Mesothelial cell of epicardium (in vitro differentiated cells): ENCODE data around the gene ZNF652. TPM values are rescaled to one million over a fixed set of nuclear protein-coding genes. Genes with fewer than 3 reads are reported as not detected.

Experiments used
- DNase-seq, 2 experiments: peaks; one replicate each; pipeline ENCODE4 v3.0.0; 2021; ENCODE audit warnings: low spot score in 2 of 2; ENCODE audit not compliant: unreplicated experiment in 2 of 2
- H3K27ac Mint-ChIP-seq: 2 replicates; pipeline ENCODE4 v1.8.0; 2021; ENCODE audit warnings: mixed read lengths
- H3K27me3 Mint-ChIP-seq: 2 replicates; pipeline ENCODE4 v1.8.0; 2021; ENCODE audit warnings: low read depth, mixed read lengths
- H3K36me3 Mint-ChIP-seq: 2 replicates; pipeline ENCODE4 v1.8.0; 2021; ENCODE audit warnings: mixed read lengths
- H3K4me1 Mint-ChIP-seq: 2 replicates; pipeline ENCODE4 v1.8.0; 2021; ENCODE audit warnings: mixed read lengths
- H3K4me3 Mint-ChIP-seq: 2 replicates; pipeline ENCODE4 v1.8.0; 2021; ENCODE audit warnings: mild to moderate bottlenecking, moderate library complexity, mixed read lengths
- H3K9me3 Mint-ChIP-seq: 2 replicates; pipeline ENCODE4 v1.8.0; 2021; ENCODE audit warnings: mixed read lengths
- total RNA-seq: library from RNA; stranded (reverse); gene quantifications from 3 replicates; pipeline ENCODE4 v1.2.1, GENCODE V29; 2021
- TF ChIP-seq, protein P1 (sequence below): fragments of 200-600 bp; sonication (generic); IDR thresholded peaks from one replicate; pipeline ENCODE4 v1.5.0; 2021; ENCODE audit warnings: antibody characterized with exemption; ENCODE audit not compliant: unreplicated experiment

ZNF652 gene
- total RNA-seq, 1 donor from 2014 or later, result 64.0 TPM

DNA sequence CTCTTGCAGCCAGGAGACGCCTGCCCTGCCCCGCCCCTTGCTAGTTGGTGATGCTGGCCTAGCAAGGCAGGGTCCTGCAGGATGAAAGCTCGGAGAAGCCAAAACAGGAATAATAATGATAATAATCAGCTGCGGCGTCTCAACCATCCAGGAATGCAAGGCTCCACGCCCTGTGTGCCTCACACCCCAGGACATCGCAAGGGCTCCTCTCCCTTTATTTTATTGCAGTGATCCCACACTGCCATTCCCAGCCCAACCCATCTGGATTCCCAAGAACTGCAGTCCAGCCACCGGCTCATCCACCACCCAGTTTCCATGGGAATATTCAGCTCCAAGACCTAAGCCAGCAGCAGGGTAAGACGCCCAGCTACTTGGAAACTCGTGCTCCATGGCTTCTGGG lies 21.0 kb upstream of the ZNF652 start:
- H3K36me3 Mint-ChIP-seq, result no peaks in the 10 kb centered on the region
- no peak for DNase-seq
- no peak overlapping the region for H3K27ac Mint-ChIP-seq
- no peaks in the 10 kb centered on the region for H3K9me3 Mint-ChIP-seq
- no peaks in the 10 kb centered on the region for H3K4me1 Mint-ChIP-seq
- no peak overlapping the region for H3K4me3 Mint-ChIP-seq
- TF ChIP-seq, protein P1, sequence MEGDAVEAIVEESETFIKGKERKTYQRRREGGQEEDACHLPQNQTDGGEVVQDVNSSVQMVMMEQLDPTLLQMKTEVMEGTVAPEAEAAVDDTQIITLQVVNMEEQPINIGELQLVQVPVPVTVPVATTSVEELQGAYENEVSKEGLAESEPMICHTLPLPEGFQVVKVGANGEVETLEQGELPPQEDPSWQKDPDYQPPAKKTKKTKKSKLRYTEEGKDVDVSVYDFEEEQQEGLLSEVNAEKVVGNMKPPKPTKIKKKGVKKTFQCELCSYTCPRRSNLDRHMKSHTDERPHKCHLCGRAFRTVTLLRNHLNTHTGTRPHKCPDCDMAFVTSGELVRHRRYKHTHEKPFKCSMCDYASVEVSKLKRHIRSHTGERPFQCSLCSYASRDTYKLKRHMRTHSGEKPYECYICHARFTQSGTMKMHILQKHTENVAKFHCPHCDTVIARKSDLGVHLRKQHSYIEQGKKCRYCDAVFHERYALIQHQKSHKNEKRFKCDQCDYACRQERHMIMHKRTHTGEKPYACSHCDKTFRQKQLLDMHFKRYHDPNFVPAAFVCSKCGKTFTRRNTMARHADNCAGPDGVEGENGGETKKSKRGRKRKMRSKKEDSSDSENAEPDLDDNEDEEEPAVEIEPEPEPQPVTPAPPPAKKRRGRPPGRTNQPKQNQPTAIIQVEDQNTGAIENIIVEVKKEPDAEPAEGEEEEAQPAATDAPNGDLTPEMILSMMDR, result no peak
- peaks cover 36% of the 10 kb centered on the region for H3K27me3 Mint-ChIP-seq

DNA sequence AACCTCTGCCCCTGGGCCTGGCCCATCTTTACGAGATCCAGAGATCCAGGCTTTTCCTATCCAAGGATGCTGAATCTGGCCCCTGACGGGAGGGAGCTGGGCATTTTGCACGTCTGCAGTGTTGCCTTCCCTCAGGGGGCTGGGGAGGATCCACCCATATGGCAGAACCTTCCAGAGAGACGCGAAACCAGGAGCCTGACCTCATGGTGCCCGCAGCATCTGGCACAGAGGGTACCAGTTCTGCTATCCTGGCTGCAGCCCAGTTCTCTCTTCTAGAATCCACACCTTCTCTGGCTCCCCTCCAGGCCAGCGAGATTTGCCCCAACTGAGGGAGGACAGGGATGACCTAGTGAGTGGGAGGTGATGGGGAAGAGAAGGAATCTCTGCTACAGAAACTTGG lies 20.5 kb upstream of the ZNF652 start:
- Mint-ChIP-seq H3K36me3 (no peaks in the 10 kb centered on the region), H3K4me1 (no peaks in the 10 kb centered on the region), H3K27me3 (peaks cover 36% of the 10 kb centered on the region), H3K27ac (no peak overlapping the region), H3K9me3 (no peaks in the 10 kb centered on the region), H3K4me3 (no peak overlapping the region)
- TF ChIP-seq, protein P1, result no peak
- DNase-seq, result no peak

DNA sequence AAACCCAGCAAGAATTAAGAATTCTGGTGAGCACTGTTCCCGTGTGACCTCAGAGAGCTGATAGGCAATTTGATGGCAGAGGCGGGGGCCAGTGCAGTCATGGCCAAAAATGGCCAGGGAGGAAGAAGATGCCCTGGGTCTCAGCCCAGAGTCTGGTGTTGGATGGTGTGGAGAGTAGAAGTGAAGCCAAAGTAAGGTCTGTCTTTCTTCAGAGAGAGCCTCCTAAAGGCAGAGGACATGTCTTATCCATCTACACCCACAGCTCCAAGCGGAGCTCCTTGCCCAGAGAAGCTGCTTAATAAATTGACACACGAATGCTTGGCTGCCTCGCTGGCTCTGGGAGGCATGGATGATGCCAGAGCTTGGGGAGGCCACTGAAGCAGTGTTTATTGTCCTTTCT lies 19.7 kb upstream of the ZNF652 start:
- Mint-ChIP-seq H3K4me1 (no peaks in the 10 kb centered on the region), H3K27me3 (peaks cover 36% of the 10 kb centered on the region), H3K27ac (no peak overlapping the region), H3K36me3 (no peaks in the 10 kb centered on the region), H3K9me3 (no peaks in the 10 kb centered on the region), H3K4me3 (no peak overlapping the region)
- no peak for DNase-seq
- TF ChIP-seq, protein P1, result no peak

DNA sequence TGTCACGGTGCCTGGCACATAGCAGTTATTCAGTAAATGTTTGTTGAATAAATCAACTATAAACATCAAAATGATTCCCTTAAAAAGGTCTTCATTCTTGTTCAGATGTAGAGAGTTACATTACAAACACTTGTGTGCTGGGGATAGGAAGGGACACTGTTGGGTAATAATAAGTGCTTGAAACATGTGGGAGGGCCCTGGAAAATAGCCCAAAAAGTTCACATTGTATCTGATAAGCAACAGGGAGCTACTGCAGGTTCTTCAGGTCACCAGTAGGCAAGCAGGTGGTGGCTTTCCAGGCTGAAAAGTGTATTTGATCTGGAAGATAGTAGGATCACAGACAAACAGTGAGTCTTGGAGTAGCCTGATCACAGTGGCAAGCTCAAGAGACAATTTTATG lies 19.0 kb upstream of the ZNF652 start:
- DNase-seq, result no peak
- Mint-ChIP-seq H3K4me1 (no peaks in the 10 kb centered on the region), H3K4me3 (no peak overlapping the region), H3K27ac (no peak overlapping the region), H3K9me3 (no peaks in the 10 kb centered on the region), H3K27me3 (peaks cover 38% of the 10 kb centered on the region), H3K36me3 (no peaks in the 10 kb centered on the region)
- TF ChIP-seq, protein P1, result no peak

DNA sequence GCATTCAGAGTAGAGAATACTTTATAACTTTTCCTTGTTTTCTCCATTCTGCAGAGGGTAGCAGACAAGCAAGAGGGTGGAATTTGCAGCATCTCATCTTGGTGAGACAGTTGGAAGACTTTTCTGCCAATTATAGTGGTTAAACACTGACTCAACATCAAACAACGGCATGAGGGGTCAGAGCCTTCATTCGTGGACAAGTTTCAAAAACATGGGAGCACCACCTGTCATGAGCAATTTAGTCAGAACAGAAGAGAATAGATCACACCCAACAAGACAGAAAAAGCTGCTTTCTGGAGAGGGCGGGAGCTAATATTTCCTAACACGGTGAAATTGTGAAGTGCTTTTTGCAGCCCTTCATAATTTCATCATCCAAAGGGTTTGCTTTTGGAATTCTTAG lies 17.9 kb upstream of the ZNF652 start:
- DNase-seq, result no peak
- Mint-ChIP-seq H3K4me3 (no peak overlapping the region), H3K36me3 (no peaks in the 10 kb centered on the region), H3K9me3 (no peaks in the 10 kb centered on the region), H3K27ac (no peak overlapping the region), H3K4me1 (no peaks in the 10 kb centered on the region), H3K27me3 (peaks cover 38% of the 10 kb centered on the region)
- TF ChIP-seq, protein P1, result no peak

DNA sequence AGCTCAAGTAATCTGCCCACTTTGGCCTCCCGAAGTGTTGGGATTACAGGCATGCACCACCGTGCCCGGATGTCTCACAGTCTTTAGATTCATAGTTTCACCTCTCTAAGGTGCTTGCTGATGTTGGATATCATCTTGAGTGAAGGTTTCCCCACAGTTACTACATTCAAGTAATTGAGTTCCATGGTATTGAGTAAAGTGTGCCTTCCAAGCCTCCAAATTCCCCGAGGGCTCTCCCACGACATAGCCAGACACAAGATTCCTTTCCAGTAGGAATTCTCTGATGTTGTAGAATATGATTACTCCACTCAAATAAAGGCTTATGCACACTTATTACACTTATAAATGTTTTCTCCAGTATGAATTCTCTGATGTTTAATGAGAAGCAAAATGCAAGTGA lies 16.3 kb upstream of the ZNF652 start:
- H3K36me3 Mint-ChIP-seq, result no peaks in the 10 kb centered on the region
- H3K9me3 Mint-ChIP-seq, result no peaks in the 10 kb centered on the region
- H3K4me1 Mint-ChIP-seq, result no peaks in the 10 kb centered on the region
- TF ChIP-seq, protein P1, result no peak
- no peak overlapping the region for H3K4me3 Mint-ChIP-seq
- peaks cover 34% of the 10 kb centered on the region for H3K27me3 Mint-ChIP-seq
- no peak overlapping the region for H3K27ac Mint-ChIP-seq
- no peak for DNase-seq
